Testis (tissue), 3 donors: ENCODE results near the gene TUT7. TPM values are rescaled to one million over a fixed set of nuclear protein-coding genes. Genes with fewer than 3 reads are reported as not detected.

Experiments
- DNase-seq: peaks from one replicate; pipeline ENCODE4 v3.0.0-alpha.2; 2019
- H3K27ac ChIP-seq, 2 donors: fragments of 200-600 bp; sonication (generic); one replicate each; pipeline ENCODE4 v1.5.1; 2019
- H3K27me3 ChIP-seq: fragments of 200-600 bp; sonication (generic); one replicate; pipeline ENCODE4 v1.5.1; 2019
- H3K36me3 ChIP-seq: fragments of 200-600 bp; sonication (generic); one replicate; pipeline ENCODE4 v1.5.1; 2017; ENCODE audit warnings: low read depth; ENCODE audit errors: missing control alignments
- H3K4me1 ChIP-seq: fragments of 200-600 bp; sonication (generic); one replicate; pipeline ENCODE4 v1.5.1; 2019
- H3K4me3 ChIP-seq, 2 donors: fragments of 200-600 bp; sonication (generic); one replicate each; pipeline ENCODE4 v1.5.1; 2017 to 2019
- H3K9me3 ChIP-seq: fragments of 200-600 bp; sonication (generic); one replicate; pipeline ENCODE4 v1.5.1; 2017
- CTCF ChIP-seq, 3 experiments: fragments of 450-650 bp in 2 of 3; fragments of 200-600 bp in 1 of 3; sonication (generic) in 1 of 3; IDR thresholded peaks; one replicate each; pipeline ENCODE4 v1.5.1; 2016 to 2019; ENCODE audit warnings: antibody characterized with exemption in 3 of 3, mild to moderate bottlenecking in 2 of 3, moderate library complexity in 1 of 3
- POLR2A ChIP-seq: fragments of 450-650 bp; IDR thresholded peaks from one replicate; pipeline ENCODE4 v1.6.1; 2017; ENCODE audit warnings: antibody characterized with exemption, mild to moderate bottlenecking, moderate library complexity
- WGBS, 2 donors: methylation state at CpG; one replicate each; pipeline ENCODE4 v1.1.5; 2018; 5-methylcytosine and 5-hydroxymethylcytosine counted together
- intact Hi-C: fragments of 100-400 bp; cut with DNase I; formaldehyde crosslinking; loops from one replicate; pipeline ENCODE4 v1.15.1; 2023; ENCODE audit warnings: low total_unique reads
- polyA plus RNA-seq: library from polyadenylated mRNA; stranded (reverse); fragments of 350-450 nt; fragmentation: Illumina TruSeq; extraction: RNeasy Lipid Tissue Mini Kit (QIAGEN cat#74804); gene quantifications from one replicate; pipeline ENCODE4 v1.2.3, GENCODE V29; 2014; ENCODE audit warnings: low read depth, low replicate concordance; ENCODE audit not compliant: insufficient read depth
- total RNA-seq, 2 donors: library from RNA; depleted of rRNA; stranded (reverse); fragments of >200 nt; gene quantifications; one replicate each; pipeline ENCODE4 v1.2.3, GENCODE V29; 2016

TUT7 gene
- total and polyA plus RNA-seq, 3 donors from 2014 or later: 18.7 to 53.4 (median 40.0) TPM

- Histone ChIP-seq H3K27me3 (no peaks in the 10 kb centered on the region), H3K9me3 (no peaks in the 10 kb centered on the region), H3K4me1 (no peaks in the 10 kb centered on the region), H3K27ac (no peak overlapping the region), H3K4me3 (no peak overlapping the region), H3K36me3 (no peaks in the 10 kb centered on the region)
- intact Hi-C loops: no loop called here
- 93 to 95% methylated on average over 4 of the region's 4 CpGs for WGBS, 2 donors
- no peak for DNase-seq
- no peak for TF ChIP-seq CTCF (IDR thresholded peaks at IDR 0.05)
- no peak for TF ChIP-seq POLR2A
Measured at GRCh38 chr9:86272221-86272620, 82.0 kb downstream of the TUT7 start.

GRCh38 chr9:86263876-86264275 is 90.3 kb downstream of the TUT7 start:
- intact Hi-C loops: no loop called here
- no peak for DNase-seq
- no peaks in the 10 kb centered on the region for H3K4me1 ChIP-seq
- no peaks in the 10 kb centered on the region for H3K36me3 ChIP-seq
- no peak overlapping the region for H3K4me3 ChIP-seq
- no peak overlapping the region for H3K27ac ChIP-seq
- H3K9me3 ChIP-seq: no peaks in the 10 kb centered on the region
- 86 to 91% methylated on average over 5 to 6 of the region's 6 CpGs for WGBS, 2 donors
- H3K27me3 ChIP-seq: no peaks in the 10 kb centered on the region
- TF ChIP-seq CTCF (IDR thresholded peaks at IDR 0.05) (no peak), POLR2A (no peak)

- Histone ChIP-seq H3K4me1 (no peaks in the 10 kb centered on the region), H3K36me3 (no peaks in the 10 kb centered on the region), H3K9me3 (no peaks in the 10 kb centered on the region), H3K4me3 (no peak overlapping the region), H3K27ac (no peak overlapping the region), H3K27me3 (no peaks in the 10 kb centered on the region)
- intact Hi-C loops: no loop called here
- DNase-seq: no peak
- TF ChIP-seq POLR2A: no peak
- TF ChIP-seq CTCF (IDR thresholded peaks at IDR 0.05): no peak
- WGBS, 2 donors: 72 to 92% methylated on average over 4 of the region's 4 CpGs
Measured at GRCh38 chr9:86262492-86262891, 91.7 kb downstream of the TUT7 start.

GRCh38 chr9:86259557-86259956 is 94.7 kb downstream of the TUT7 start, which contains the start of gene C9orf153:
Gene C9orf153, minus strand, starts transcription at chr9:86259657. Its CDS starts 30,054 bp downstream, at chr9:86229603.
- WGBS, 2 donors: 81 to 87% methylated on average over 8 of the region's 8 CpGs
- Histone ChIP-seq H3K27me3 (no peaks in the 10 kb centered on the region), H3K36me3 (no peaks in the 10 kb centered on the region), H3K4me3 (no peak within 1 kb of the TSS), H3K9me3 (no peaks in the 10 kb centered on the region), H3K27ac (no peak within 1 kb of the TSS), H3K4me1 (no peaks in the 10 kb centered on the region)
- no peak for DNase-seq
- intact Hi-C loops: no loop called here
- TF ChIP-seq POLR2A (no peak), CTCF (IDR thresholded peaks at IDR 0.05) (no peak)

- Histone ChIP-seq H3K4me3 (no peak overlapping the region), H3K9me3 (no peaks in the 10 kb centered on the region), H3K27ac (no peak overlapping the region), H3K36me3 (no peaks in the 10 kb centered on the region), H3K4me1 (no peaks in the 10 kb centered on the region), H3K27me3 (no peaks in the 10 kb centered on the region)
- 82 to 87% methylated on average over 2 of the region's 2 CpGs for WGBS, 2 donors
- DNase-seq: no peak
- TF ChIP-seq CTCF (IDR thresholded peaks at IDR 0.05) (no peak), POLR2A (no peak)
- intact Hi-C loops: no loop called here
Measured at GRCh38 chr9:86257391-86257790, 96.8 kb downstream of the TUT7 start.
